ENCODE measurements around the gene KLHL12.
A peak's percentile ranks its signal among the peaks of the same experiment; 100 is the strongest.

Gene KLHL12

GRCh38 chr1:202888221-202888530 is 38.9 kb downstream of the KLHL12 start:
- no peak for DNase-seq (ENCODE audit: low read depth, low spot score)

DNA sequence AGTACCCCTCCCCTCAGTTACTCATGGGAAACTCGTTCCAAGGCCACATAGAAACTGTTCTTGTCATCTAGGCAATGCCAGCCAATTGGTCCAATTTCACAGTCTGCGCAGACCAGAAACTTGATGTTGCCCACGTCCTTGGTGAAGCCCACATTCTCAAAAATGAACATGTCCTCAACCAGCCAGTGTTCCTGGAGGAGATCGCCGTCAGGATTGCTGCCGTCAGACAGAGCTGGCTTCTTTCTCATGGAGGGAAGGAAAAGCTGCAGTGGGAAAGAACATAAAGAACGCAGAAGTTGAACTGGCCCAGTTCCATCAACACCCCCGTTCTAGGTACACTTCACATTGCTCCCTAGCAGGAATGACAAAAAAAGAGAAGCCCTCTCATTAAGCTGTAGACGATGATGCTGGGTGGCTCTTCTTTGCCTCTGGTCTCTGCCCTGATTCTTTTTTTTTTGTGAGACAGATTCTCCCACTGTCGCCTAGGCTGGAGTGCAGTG is 46.0 kb downstream of the KLHL12 start:
- no peak for DNase-seq (ENCODE audit: low read depth, low spot score)

DNA sequence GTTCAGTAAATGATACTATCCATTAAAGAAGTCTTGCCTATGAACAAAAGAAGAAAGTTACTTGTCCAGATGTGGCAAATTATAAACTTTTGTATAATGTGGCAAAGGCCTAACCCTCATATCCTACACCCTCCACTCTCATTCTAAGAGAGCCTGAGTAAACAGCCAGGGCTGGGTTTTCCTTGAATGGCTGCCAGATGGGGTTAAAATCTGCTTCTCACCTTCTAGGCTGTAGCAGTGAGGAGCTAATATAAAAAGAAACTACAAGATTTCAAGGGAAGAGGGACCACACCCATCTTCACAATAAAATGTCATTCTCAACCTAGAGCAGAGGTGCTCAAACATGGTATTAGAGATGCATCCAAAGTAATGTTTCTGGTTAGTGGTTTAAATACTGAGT is 47.0 kb downstream of the KLHL12 start:
- no peak for DNase-seq (ENCODE audit: low read depth, low spot score)

DNA sequence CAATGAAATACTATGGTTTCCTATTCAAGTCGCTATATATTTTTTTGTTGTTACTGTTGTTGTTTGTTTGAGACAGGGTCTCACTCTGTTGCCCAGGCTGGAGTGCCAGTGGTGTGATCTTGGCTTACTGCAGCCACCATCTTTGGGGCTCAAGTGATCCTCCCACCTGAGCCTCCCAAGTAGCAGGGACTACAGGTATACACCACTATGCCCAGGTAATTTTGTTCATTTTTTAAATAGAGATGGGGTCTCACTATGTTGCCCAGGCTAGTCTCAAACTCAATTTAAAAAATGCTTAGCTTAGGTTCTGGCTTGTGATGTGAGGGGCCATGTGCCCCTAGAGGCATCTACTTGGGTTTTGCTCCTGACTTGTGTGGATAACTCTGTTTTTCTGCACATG is 47.9 kb downstream of the KLHL12 start:
- DNase-seq (ENCODE audit: low read depth, low spot score), result no peak

DNA sequence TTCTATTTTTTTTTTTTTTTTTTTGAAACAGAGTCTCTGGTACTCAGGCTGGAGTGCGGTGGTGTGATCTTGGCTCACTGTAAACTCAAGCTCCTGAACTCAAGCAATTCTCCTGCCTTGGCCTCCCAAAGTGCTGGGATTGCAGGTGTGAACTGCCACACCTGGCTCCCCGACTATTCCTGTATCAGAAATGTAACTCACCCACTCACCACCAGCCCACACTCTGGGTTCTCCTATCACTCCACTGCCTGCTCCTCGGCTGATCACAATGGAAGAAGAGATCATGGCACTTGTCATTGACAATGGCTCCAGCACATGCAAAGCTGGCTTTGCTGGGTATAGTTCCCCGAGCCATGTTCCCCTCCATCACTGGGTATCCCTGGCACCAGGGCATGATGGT is 54.0 kb downstream of the KLHL12 start:
- DNase-seq (ENCODE audit: low read depth, low spot score), result no peak

- no peak for DNase-seq (ENCODE audit: low read depth, low spot score)
Measured at GRCh38 chr1:202871367-202871766, 55.7 kb downstream of the KLHL12 start.

- DNase-seq (ENCODE audit: low read depth, low spot score), result no peak
Measured at GRCh38 chr1:202862679-202863560, 64.1 kb downstream of the KLHL12 start.

GRCh38 chr1:202861420-202862132 is 65.5 kb downstream of the KLHL12 start:
- DNase-seq (ENCODE audit: low read depth, low spot score), result peak; percentile 97

DNA sequence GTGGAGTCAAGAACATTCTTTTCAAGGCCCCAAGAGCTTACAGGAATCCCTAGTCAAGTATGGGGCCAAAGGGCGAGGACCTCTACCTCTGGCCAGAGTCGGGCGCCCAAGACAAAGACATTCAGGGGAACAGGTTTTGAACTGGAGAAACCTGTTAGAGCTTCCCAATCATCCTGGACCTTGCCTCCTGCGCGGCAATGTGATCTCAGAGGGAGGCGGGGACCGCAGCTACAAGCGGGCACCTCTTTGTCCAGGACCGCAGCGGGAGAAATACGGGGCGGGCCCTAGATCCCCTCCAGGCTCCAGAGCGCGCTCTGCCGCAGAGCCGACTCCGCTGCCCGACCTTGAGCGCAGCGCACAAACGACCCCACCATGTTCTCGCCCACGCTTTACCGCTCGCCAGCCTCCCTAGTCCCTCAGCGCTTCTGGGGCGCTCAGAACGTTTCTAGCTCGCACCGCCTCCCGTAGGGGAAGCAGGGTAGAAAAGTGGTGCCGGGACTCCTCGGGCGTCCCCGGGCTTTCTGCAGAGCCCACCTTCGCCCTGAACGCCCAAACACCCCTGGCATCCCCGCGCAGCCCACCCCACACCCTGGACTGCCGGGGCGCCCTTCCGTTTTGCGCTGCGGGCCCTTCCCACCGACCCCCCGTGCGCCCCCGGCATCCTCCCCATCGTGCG is 66.2 kb downstream of the KLHL12 start:
- DNase-seq (ENCODE audit: low read depth, low spot score), result peak; percentile 96

DNA sequence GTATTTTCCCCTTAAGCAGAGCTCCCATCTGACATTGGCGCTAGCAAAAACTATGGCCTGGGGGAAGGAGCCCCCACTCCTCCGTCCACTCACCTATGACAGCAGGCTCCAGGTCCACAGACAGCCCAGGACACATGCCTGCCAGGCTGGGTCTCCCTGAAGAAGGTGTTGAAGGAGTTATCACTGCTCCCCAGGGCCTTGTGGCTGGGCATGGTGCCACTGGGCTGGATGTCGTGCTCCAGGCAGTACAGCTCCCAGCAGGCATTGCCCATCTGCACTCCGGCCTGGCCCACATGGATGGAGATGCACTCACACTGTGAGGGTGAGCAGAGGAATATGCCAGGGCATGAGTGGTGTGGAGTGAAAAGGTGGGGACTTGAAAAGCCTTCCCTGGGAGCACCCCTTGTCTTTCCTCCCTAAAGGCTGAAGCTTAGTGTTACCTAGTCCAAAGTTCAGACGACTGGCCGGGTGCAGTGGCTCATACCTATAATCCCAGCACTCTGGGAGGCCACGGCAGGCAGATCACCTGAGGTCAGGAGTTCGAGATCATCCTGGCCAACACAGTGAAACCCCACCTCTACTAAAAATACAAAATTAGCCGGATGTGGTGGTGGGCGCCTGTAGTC is 68.1 kb downstream of the KLHL12 start:
- no peak for DNase-seq (ENCODE audit: low read depth, low spot score)

DNA sequence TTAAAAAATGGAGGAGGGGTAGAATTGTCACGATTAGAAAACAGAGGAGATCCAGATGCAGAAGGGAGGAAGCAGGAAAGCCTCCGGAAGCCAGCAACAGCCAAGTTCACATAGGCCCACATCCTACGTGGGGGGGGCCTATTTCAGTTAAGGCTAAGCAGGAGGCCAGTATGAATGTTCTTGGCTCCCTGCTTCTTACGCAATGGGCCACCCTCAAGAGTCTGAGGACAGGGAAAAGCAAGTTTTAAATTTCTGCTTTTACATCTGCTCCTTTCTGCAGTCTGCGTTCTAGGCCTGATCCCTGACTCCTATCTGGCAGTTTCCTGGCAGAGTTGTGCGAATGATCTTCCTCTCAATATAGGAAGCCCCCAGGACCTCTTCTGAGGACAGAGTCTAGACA is 68.7 kb downstream of the KLHL12 start:
- no peak for DNase-seq (ENCODE audit: low read depth, low spot score)

DNA sequence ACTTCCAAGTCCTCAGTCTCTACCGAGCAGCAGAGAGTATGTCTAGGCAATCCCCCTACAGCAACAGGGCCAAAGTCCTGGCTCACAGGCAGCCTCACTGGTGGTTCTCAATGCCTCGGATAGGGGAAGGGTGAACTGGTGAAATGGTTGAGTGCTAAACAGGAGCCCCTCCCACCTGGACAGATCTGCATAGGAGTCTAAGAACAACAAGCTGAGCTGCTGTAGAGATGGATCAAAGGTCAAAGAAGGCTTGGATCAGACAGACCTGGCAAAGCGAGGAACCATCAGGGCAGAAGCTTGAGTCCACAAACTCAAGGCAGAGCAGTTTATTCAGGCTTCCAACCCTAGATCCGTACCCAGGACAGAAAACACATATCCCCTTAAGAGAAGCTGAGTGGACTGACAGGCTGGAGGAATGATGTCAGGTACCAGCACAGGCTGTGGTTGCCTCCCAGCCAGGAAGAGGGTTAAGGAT is 69.9 kb downstream of the KLHL12 start:
- DNase-seq (ENCODE audit: low read depth, low spot score), result no peak

GRCh38 chr1:202856014-202856413 is 71.0 kb downstream of the KLHL12 start:
- DNase-seq (ENCODE audit: low read depth, low spot score), result no peak

- no peak for DNase-seq (ENCODE audit: low read depth, low spot score)
Measured at GRCh38 chr1:202854787-202855186, 72.2 kb downstream of the KLHL12 start.

GRCh38 chr1:202852163-202852904 is 74.7 kb downstream of the KLHL12 start:
- peak; percentile 84 for DNase-seq (ENCODE audit: low read depth, low spot score)

DNA sequence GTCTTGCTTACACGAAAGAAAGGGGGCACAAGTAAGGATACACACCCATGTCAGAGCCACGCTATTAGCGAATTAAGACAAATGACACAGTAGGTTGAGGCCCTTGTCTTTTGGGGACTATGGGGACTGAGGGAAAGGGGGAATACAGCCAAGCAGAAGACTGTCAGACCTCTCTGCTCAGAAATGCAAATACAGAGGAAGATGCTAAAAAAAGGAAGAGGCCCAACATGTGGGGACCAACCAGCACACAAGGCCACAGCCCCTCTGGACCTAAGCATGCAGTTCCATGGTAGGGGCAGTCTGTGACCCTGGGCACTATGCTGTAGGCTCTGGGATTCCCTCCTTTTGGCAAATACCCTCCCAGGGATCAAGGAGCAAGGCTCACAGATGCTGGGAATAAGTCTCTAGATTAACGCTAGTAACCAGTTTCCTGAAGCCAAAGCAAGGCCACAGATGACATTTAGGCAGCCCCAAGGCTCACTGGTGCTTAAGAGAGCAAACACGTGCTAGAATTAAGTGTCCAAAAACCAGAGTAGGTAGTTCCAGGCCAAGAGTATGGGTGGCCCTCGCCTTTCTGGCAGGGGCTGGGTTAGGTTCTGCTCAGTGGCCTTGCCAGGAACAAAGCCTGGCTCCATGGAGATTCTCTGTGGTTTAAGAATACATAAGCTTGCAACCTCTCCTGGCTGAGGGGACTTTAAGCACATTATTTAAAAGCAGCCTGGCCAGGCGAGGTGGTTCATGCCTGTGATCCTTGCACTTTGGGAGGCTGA is 76.3 kb downstream of the KLHL12 start:
- no peak for DNase-seq (ENCODE audit: low read depth, low spot score)

GRCh38 chr1:202848191-202848542 is 78.9 kb downstream of the KLHL12 start:
- DNase-seq (ENCODE audit: low read depth, low spot score), result no peak

- DNase-seq (ENCODE audit: low read depth, low spot score), result peak; percentile 65
Measured at GRCh38 chr1:202844935-202845334, 82.1 kb downstream of the KLHL12 start.

DNA sequence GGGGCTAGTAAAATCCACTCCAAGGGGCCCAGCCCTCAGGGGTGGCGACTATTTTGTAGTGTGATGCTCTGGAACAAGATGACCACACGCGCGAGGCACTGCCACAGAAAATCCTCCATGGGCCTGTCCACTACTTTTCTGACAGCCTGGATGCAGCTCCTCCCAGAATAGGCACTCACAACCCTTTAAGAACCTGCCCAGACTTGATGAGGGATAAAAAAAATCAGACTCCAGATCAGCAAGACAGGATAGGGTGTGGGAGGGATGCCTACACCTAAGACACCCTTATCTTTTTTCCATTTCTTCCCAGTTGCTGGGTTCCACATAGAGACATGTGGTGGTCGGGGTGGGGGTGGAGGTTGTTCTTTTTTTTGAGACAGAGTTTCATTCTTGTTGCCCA is 82.8 kb downstream of the KLHL12 start:
- DNase-seq (ENCODE audit: low read depth, low spot score), result no peak

- DNase-seq (ENCODE audit: low read depth, low spot score), result no peak
Measured at GRCh38 chr1:202843081-202843480, 84.0 kb downstream of the KLHL12 start.
